ENCODE data around the gene CYS1. TPM values are rescaled to one million over a fixed set of nuclear protein-coding genes. Genes with fewer than 3 reads are reported as not detected.

CYS1 gene
- total RNA-seq, 1 donor from 2014 or later = 20.8 TPM

GRCh38 chr2:10073706-10074105 lies 6.5 kb downstream of the CYS1 start:
- DNase-seq (ENCODE audit: low read depth) = no peak
- peak overlapping the region; percentile 11 for H3K4me3 ChIP-seq (ENCODE audit: low read depth, low read length)
- TF ChIP-seq CTCF (conservative IDR thresholded peaks at IDR 0.05; ENCODE audit: low read depth, low read length) = no peak

- no peak overlapping the region for H3K4me3 ChIP-seq (ENCODE audit: low read depth, low read length)
- no peak for DNase-seq (ENCODE audit: low read depth)
- peak; percentile 95 for TF ChIP-seq CTCF (conservative IDR thresholded peaks at IDR 0.05; ENCODE audit: low read depth, low read length)
These were observed 7.3 kb downstream of the CYS1 start for GRCh38 chr2:10072656-10073480.

- no peak overlapping the region for H3K4me3 ChIP-seq (ENCODE audit: low read depth, low read length)
- no peak for TF ChIP-seq CTCF (conservative IDR thresholded peaks at IDR 0.05; ENCODE audit: low read depth, low read length)
- no peak for DNase-seq (ENCODE audit: low read depth)
These were observed 8.6 kb downstream of the CYS1 start for GRCh38 chr2:10071595-10071994.

- TF ChIP-seq CTCF (conservative IDR thresholded peaks at IDR 0.05; ENCODE audit: low read depth, low read length) = no peak
- DNase-seq (ENCODE audit: low read depth) = no peak
- no peak overlapping the region for H3K4me3 ChIP-seq (ENCODE audit: low read depth, low read length)
These were observed 9.0 kb downstream of the CYS1 start for GRCh38 chr2:10071176-10071575.

- DNase-seq (ENCODE audit: low read depth) = no peak
- no peak for TF ChIP-seq CTCF (conservative IDR thresholded peaks at IDR 0.05; ENCODE audit: low read depth, low read length)
- H3K4me3 ChIP-seq (ENCODE audit: low read depth, low read length) = no peak overlapping the region
These were observed 12.3 kb downstream of the CYS1 start for GRCh38 chr2:10067881-10068280.

GRCh38 chr2:10067330-10067729 lies 12.9 kb downstream of the CYS1 start:
- no peak for TF ChIP-seq CTCF (conservative IDR thresholded peaks at IDR 0.05; ENCODE audit: low read depth, low read length)
- DNase-seq (ENCODE audit: low read depth) = no peak
- H3K4me3 ChIP-seq (ENCODE audit: low read depth, low read length) = no peak overlapping the region

GRCh38 chr2:10065773-10066055 lies 14.5 kb downstream of the CYS1 start:
- no peak for DNase-seq (ENCODE audit: low read depth)
- TF ChIP-seq CTCF (conservative IDR thresholded peaks at IDR 0.05; ENCODE audit: low read depth, low read length) = no peak

More at GRCh38 chr2:10065773-10066055, 14.5 kb downstream of the CYS1 start:
- H3K4me3 ChIP-seq (ENCODE audit: low read depth, low read length) = no peak overlapping the region
